ENCODE data around the gene CBFA2T2.

Gene CBFA2T2

GRCh38 chr20:33677991-33678702, 188.3 kb downstream of the CBFA2T2 start:
- no peak overlapping the region for H3K4me3 ChIP-seq (replicated peaks; ENCODE audit: low read depth, low read length)
- DNase-seq (ENCODE audit: low read depth), result no peak
- no peak for TF ChIP-seq CTCF (IDR thresholded peaks at IDR 0.05; ENCODE audit: low read length, missing control alignments)

GRCh38 chr20:33679758-33680485, 190.0 kb downstream of the CBFA2T2 start:
- no peak for DNase-seq (ENCODE audit: low read depth)
- H3K4me3 ChIP-seq (replicated peaks; ENCODE audit: low read depth, low read length), result no peak overlapping the region
- TF ChIP-seq CTCF (IDR thresholded peaks at IDR 0.05; ENCODE audit: low read length, missing control alignments), result no peak

GRCh38 chr20:33680686-33681085, 190.8 kb downstream of the CBFA2T2 start:
- DNase-seq (ENCODE audit: low read depth), result peak; percentile 17
- no peak for TF ChIP-seq CTCF (IDR thresholded peaks at IDR 0.05; ENCODE audit: low read length, missing control alignments)
- H3K4me3 ChIP-seq (replicated peaks; ENCODE audit: low read depth, low read length), result no peak overlapping the region

- TF ChIP-seq CTCF (IDR thresholded peaks at IDR 0.05; ENCODE audit: low read length, missing control alignments), result no peak
- no peak for DNase-seq (ENCODE audit: low read depth)
- H3K4me3 ChIP-seq (replicated peaks; ENCODE audit: low read depth, low read length), result no peak overlapping the region
These were observed 191.4 kb downstream of the CBFA2T2 start for GRCh38 chr20:33681288-33681687.

- no peak for TF ChIP-seq CTCF (IDR thresholded peaks at IDR 0.05; ENCODE audit: low read length, missing control alignments)
- no peak for DNase-seq (ENCODE audit: low read depth)
These were observed 191.9 kb downstream of the CBFA2T2 start for GRCh38 chr20:33681728-33682353.

GRCh38 chr20:33684533-33685327, 194.8 kb downstream of the CBFA2T2 start:
- no peak for TF ChIP-seq CTCF (IDR thresholded peaks at IDR 0.05; ENCODE audit: low read length, missing control alignments)
- H3K4me3 ChIP-seq (replicated peaks; ENCODE audit: low read depth, low read length), result no peak overlapping the region
- DNase-seq (ENCODE audit: low read depth), result peak; percentile 26

More at GRCh38 chr20:33681728-33682353, 191.9 kb downstream of the CBFA2T2 start:
- no peak overlapping the region for H3K4me3 ChIP-seq (replicated peaks; ENCODE audit: low read depth, low read length)
